Neural cell (in vitro differentiated cells): Measurements from ENCODE around the gene NUDT8. TPM values are rescaled to one million over a fixed set of nuclear protein-coding genes. Genes with fewer than 3 reads are reported as not detected.

Source experiments
- H2AFZ ChIP-seq: fragments of 200-600, 300-800 bp; sonication (generic), shearing (Covaris generic); 2 replicates; pipeline ENCODE4 v1.6.0; 2014; ENCODE audit warnings: low read depth, mild to moderate bottlenecking, antibody characterized with exemption, low read length, moderate library complexity
- H3F3A ChIP-seq: fragments of 200-600 bp; shearing (Covaris generic); 2 replicates; pipeline ENCODE4 v1.6.1; 2016; ENCODE audit warnings: mild to moderate bottlenecking, moderate library complexity, mixed read lengths, antibody characterized with exemption, low read length; ENCODE audit not compliant: insufficient read depth, poor library complexity, severe bottlenecking
- H3K27ac ChIP-seq: fragments of 200-600, 300-800 bp; sonication (generic), shearing (Covaris generic); 2 replicates; pipeline ENCODE4 v1.5.1; 2014; ENCODE audit warnings: mild to moderate bottlenecking, low read length, moderate library complexity
- H3K27me3 ChIP-seq: fragments of 300-800, 200-600 bp; sonication (generic), shearing (Covaris generic); 2 replicates; pipeline ENCODE4 v1.6.0; 2014; ENCODE audit warnings: mild to moderate bottlenecking, low read depth, low read length, moderate library complexity; ENCODE audit not compliant: insufficient read depth
- H3K36me3 ChIP-seq: fragments of 300-800, 200-600 bp; sonication (generic), shearing (Covaris generic); 2 replicates; pipeline ENCODE4 v1.5.1; 2014; ENCODE audit warnings: mild to moderate bottlenecking, antibody characterized with exemption, low read length, moderate library complexity; ENCODE audit not compliant: insufficient read depth
- H3K4me2 ChIP-seq: fragments of 300-800, 200-600 bp; sonication (generic), shearing (Covaris generic); 2 replicates; pipeline ENCODE4 v1.6.0; 2014; ENCODE audit warnings: mild to moderate bottlenecking, low read length
- H3K4me3 ChIP-seq: fragments of 300-800, 200-600 bp; sonication (generic), shearing (Covaris generic); 2 replicates; pipeline ENCODE4 v1.5.1; 2014; ENCODE audit warnings: mild to moderate bottlenecking, low read length, moderate library complexity
- H3K79me2 ChIP-seq: fragments of 200-600 bp; shearing (Covaris generic); replicated peaks from 2 replicates; pipeline ENCODE4 v1.6.0; 2014; ENCODE audit warnings: mild to moderate bottlenecking, low read length, moderate library complexity; ENCODE audit not compliant: insufficient read depth
- H3K9ac ChIP-seq: fragments of 300-800, 200-600 bp; sonication (generic), shearing (Covaris generic); 2 replicates; pipeline ENCODE4 v1.6.1; 2016; ENCODE audit warnings: mild to moderate bottlenecking, low read length, mixed read lengths
- H3K9me2 ChIP-seq: fragments of 200-600 bp; shearing (Covaris generic); 2 replicates; pipeline ENCODE4 v1.6.1; 2016; ENCODE audit warnings: mild to moderate bottlenecking, low read length, mixed read lengths; ENCODE audit not compliant: insufficient read depth
- H3K9me3 ChIP-seq: fragments of 200-600, 300-800 bp; sonication (generic), shearing (Covaris generic); 2 replicates; pipeline ENCODE4 v1.6.1; 2016; ENCODE audit warnings: mild to moderate bottlenecking, mixed run types, low read length, moderate library complexity, mixed read lengths
- H4K20me1 ChIP-seq: fragments of 200-600 bp; shearing (Covaris generic); 2 replicates; pipeline ENCODE4 v1.6.1; 2016; ENCODE audit warnings: mild to moderate bottlenecking, mixed run types; ENCODE audit not compliant: insufficient read depth
- CTCF ChIP-seq: fragments of 450-650 bp; IDR thresholded peaks from 2 replicates; pipeline ENCODE4 v1.5.1; 2014; ENCODE audit warnings: antibody characterized with exemption, mild to moderate bottlenecking, moderate library complexity; ENCODE audit not compliant: poor library complexity, severe bottlenecking
- EP300 ChIP-seq: fragments of 450-650 bp; conservative IDR thresholded peaks from 2 replicates; pipeline ENCODE4 v1.6.1; 2014; ENCODE audit warnings: antibody characterized with exemption, mild to moderate bottlenecking, moderate library complexity; ENCODE audit not compliant: poor library complexity, severe bottlenecking
- EZH2 ChIP-seq: fragments of 200-600, 300-800 bp; shearing (Covaris generic), sonication (generic); IDR thresholded peaks from 2 replicates; pipeline ENCODE4 v1.6.1; 2014; ENCODE audit warnings: antibody characterized with exemption, low read length, borderline replicate concordance, mild to moderate bottlenecking; ENCODE audit not compliant: insufficient read depth, poor library complexity, severe bottlenecking
- MXI1 ChIP-seq: fragments of 450-650 bp; conservative IDR thresholded peaks from 2 replicates; pipeline ENCODE4 v1.6.1; 2014; ENCODE audit warnings: antibody characterized with exemption, mild to moderate bottlenecking; ENCODE audit not compliant: poor library complexity, severe bottlenecking
- POLR2AphosphoS5 ChIP-seq: IDR thresholded peaks from 2 replicates; pipeline ENCODE4 v1.6.1; 2012
- RAD21 ChIP-seq: fragments of 450-650 bp; conservative IDR thresholded peaks from 2 replicates; pipeline ENCODE4 v1.6.1; 2014; ENCODE audit warnings: antibody characterized with exemption, mild to moderate bottlenecking, moderate library complexity
- SMC3 ChIP-seq: fragments of 450-650 bp; conservative IDR thresholded peaks from 2 replicates; pipeline ENCODE4 v1.6.1; 2014; ENCODE audit warnings: antibody characterized with exemption, mild to moderate bottlenecking, moderate library complexity; ENCODE audit not compliant: poor library complexity
- TAF1 ChIP-seq: IDR thresholded peaks from 2 replicates; pipeline ENCODE4 v1.6.1; 2012; ENCODE audit warnings: low read depth
- polyA plus RNA-seq: library from polyadenylated mRNA; depleted of rRNA; stranded (reverse); fragments of >200 nt; gene quantifications from 2 replicates; pipeline ENCODE4 v1.2.3, GENCODE V29; 2014
- small RNA-seq, 3 experiments: library from RNA; depleted of rRNA; stranded (forward); fragments of <200 nt; gene quantifications; one replicate each; pipeline ENCODE3, GENCODE V24; 2012
- TF ChIP-seq, protein P1 (sequence below): IDR thresholded peaks from 2 replicates; pipeline ENCODE4 v1.6.1; 2012; ENCODE audit warnings: borderline replicate concordance

Gene NUDT8
- polyA plus RNA-seq, 1 donor from 2014 or later, result not detected

GRCh38 chr11:67581469-67581868, 48.3 kb downstream of the NUDT8 start:
- no peaks in the 10 kb centered on the region for H3K9me3 ChIP-seq
- no peak overlapping the region for H3K4me2 ChIP-seq
- H3K36me3 ChIP-seq, result no peaks in the 10 kb centered on the region
- no peak overlapping the region for H3K27ac ChIP-seq
- H3K79me2 ChIP-seq, result no peaks in the 10 kb centered on the region
- TF ChIP-seq TAF1 (no peak), SMC3 (no peak), RAD21 (no peak), POLR2AphosphoS5 (no peak), MXI1 (no peak), EZH2 (no peak), EP300 (no peak), CTCF (no peak)
- TF ChIP-seq, protein P1, sequence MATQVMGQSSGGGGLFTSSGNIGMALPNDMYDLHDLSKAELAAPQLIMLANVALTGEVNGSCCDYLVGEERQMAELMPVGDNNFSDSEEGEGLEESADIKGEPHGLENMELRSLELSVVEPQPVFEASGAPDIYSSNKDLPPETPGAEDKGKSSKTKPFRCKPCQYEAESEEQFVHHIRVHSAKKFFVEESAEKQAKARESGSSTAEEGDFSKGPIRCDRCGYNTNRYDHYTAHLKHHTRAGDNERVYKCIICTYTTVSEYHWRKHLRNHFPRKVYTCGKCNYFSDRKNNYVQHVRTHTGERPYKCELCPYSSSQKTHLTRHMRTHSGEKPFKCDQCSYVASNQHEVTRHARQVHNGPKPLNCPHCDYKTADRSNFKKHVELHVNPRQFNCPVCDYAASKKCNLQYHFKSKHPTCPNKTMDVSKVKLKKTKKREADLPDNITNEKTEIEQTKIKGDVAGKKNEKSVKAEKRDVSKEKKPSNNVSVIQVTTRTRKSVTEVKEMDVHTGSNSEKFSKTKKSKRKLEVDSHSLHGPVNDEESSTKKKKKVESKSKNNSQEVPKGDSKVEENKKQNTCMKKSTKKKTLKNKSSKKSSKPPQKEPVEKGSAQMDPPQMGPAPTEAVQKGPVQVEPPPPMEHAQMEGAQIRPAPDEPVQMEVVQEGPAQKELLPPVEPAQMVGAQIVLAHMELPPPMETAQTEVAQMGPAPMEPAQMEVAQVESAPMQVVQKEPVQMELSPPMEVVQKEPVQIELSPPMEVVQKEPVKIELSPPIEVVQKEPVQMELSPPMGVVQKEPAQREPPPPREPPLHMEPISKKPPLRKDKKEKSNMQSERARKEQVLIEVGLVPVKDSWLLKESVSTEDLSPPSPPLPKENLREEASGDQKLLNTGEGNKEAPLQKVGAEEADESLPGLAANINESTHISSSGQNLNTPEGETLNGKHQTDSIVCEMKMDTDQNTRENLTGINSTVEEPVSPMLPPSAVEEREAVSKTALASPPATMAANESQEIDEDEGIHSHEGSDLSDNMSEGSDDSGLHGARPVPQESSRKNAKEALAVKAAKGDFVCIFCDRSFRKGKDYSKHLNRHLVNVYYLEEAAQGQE, result no peak
- H3K9me2 ChIP-seq, result no peaks in the 10 kb centered on the region
- H3K4me3 ChIP-seq, result no peak overlapping the region
- no peaks in the 10 kb centered on the region for H3F3A ChIP-seq
- H2AFZ ChIP-seq, result no peak overlapping the region
- no peaks in the 10 kb centered on the region for H3K27me3 ChIP-seq
- no peak overlapping the region for H3K9ac ChIP-seq
- H4K20me1 ChIP-seq, result no peaks in the 10 kb centered on the region

GRCh38 chr11:67577951-67578350, 51.8 kb downstream of the NUDT8 start:
- Histone ChIP-seq H3K36me3 (no peaks in the 10 kb centered on the region), H3K27me3 (no peaks in the 10 kb centered on the region)
- TF ChIP-seq POLR2AphosphoS5 (no peak), CTCF (no peak), EP300 (no peak), MXI1 (no peak), RAD21 (no peak), SMC3 (no peak)

More at GRCh38 chr11:67577951-67578350, 51.8 kb downstream of the NUDT8 start:
- Histone ChIP-seq H3K9me3 (no peaks in the 10 kb centered on the region), H3F3A (no peaks in the 10 kb centered on the region), H4K20me1 (no peaks in the 10 kb centered on the region), H3K79me2 (no peaks in the 10 kb centered on the region), H3K9ac (no peak overlapping the region), H3K27ac (no peak overlapping the region), H3K4me2 (no peak overlapping the region), H3K4me3 (no peak overlapping the region), H2AFZ (no peak overlapping the region), H3K9me2 (no peaks in the 10 kb centered on the region)

Small RNAs within 50 kb of the gene (small RNA-seq; reads per million reads assigned to genes)
- gene AP003385.3, result 0 reads per million in 3 experiments

Other genes starting within 250 kb of the NUDT8 start
- 59.6 and 76.2 TPM in 2 replicates for gene RAD9A, start 238.0 kb downstream of the NUDT8 start, polyA plus RNA-seq
- 102 and 106 TPM in 2 replicates for gene PPP1CA, start 228.1 kb downstream of the NUDT8 start, polyA plus RNA-seq
- gene TBC1D10C, start 225.9 kb downstream of the NUDT8 start, polyA plus RNA-seq, result not detected in 2 replicates
- not detected in 2 replicates for gene CARNS1, start 214.3 kb downstream of the NUDT8 start, polyA plus RNA-seq
- 92.8 and 95.0 TPM in 2 replicates for gene RPS6KB2, start 201.4 kb downstream of the NUDT8 start, polyA plus RNA-seq
- 1.7 and 3.4 TPM in 2 replicates for gene PTPRCAP, start 192.3 kb downstream of the NUDT8 start, polyA plus RNA-seq
- 56.7 and 72.3 TPM in 2 replicates for gene CORO1B, start 186.5 kb downstream of the NUDT8 start, polyA plus RNA-seq
- gene GPR152, start 177.2 kb downstream of the NUDT8 start, polyA plus RNA-seq, result not detected in 2 replicates
- not detected in 2 replicates for gene CABP4, start 174.6 kb downstream of the NUDT8 start, polyA plus RNA-seq
- 50.3 and 61.9 TPM in 2 replicates for gene TMEM134, start 160.7 kb downstream of the NUDT8 start, polyA plus RNA-seq
- 83.9 and 121 TPM in 2 replicates for gene AIP, start 146.9 kb downstream of the NUDT8 start, polyA plus RNA-seq
- 25.8 and 37.2 TPM in 2 replicates for gene PITPNM1, start 124.6 kb downstream of the NUDT8 start, polyA plus RNA-seq
- gene CDK2AP2, start 121.8 kb downstream of the NUDT8 start, polyA plus RNA-seq, result 18.1 and 22.4 TPM in 2 replicates
- gene CABP2, start 106.5 kb downstream of the NUDT8 start, polyA plus RNA-seq, result not detected in 2 replicates
- gene GSTP1, start 46.1 kb downstream of the NUDT8 start, polyA plus RNA-seq, result 94.6 and 114 TPM in 2 replicates
- gene NDUFV1, start 23.0 kb downstream of the NUDT8 start, polyA plus RNA-seq, result 393 and 421 TPM in 2 replicates
- gene TBX10, start 9.8 kb upstream of the NUDT8 start, polyA plus RNA-seq, result not detected in 2 replicates
- gene ACY3, start 20.8 kb upstream of the NUDT8 start, polyA plus RNA-seq, result not detected in 2 replicates
- not detected in 2 replicates for gene ALDH3B2, start 44.7 kb upstream of the NUDT8 start, polyA plus RNA-seq